ENCODE results near the gene SPTY2D1. TPM values are rescaled to one million over a fixed set of nuclear protein-coding genes. Genes with fewer than 3 reads are reported as not detected.

Gene SPTY2D1
- total RNA-seq, 2 experiments from 2014 or later, result 15.6 to 15.8 TPM

GRCh38 chr11:18671246-18671645 is 37.1 kb upstream of the SPTY2D1 start:
- Histone ChIP-seq H3K4me1 (ENCODE audit: insufficient read depth, low read length, poor library complexity, severe bottlenecking) (no peaks in the 10 kb centered on the region), H3K79me2 (ENCODE audit: insufficient read depth, low read depth, low read length) (no peaks in the 10 kb centered on the region), H3K9me3 (ENCODE audit: low read length) (no peaks in the 10 kb centered on the region), H3K36me3 (ENCODE audit: insufficient read depth, low read length) (no peaks in the 10 kb centered on the region), H3K4me3 (ENCODE audit: low read depth, low read length, poor library complexity, severe bottlenecking) (no peak overlapping the region), H3K4me2 (ENCODE audit: low read length) (no peak overlapping the region), H3K27ac (ENCODE audit: low read depth, low read length, poor library complexity, severe bottlenecking) (no peak overlapping the region), H2AFZ (ENCODE audit: low read length) (no peak overlapping the region), H3K9me2 (ENCODE audit: insufficient read depth, low read length) (no peaks in the 10 kb centered on the region), H4K20me1 (ENCODE audit: insufficient read depth, low read length) (no peaks in the 10 kb centered on the region)
- ChIA-PET POLR2A (no interaction called here), CTCF (ENCODE audit: unreplicated experiment) (no interaction called here)
- TF ChIP-seq CTCF (conservative IDR thresholded peaks at IDR 0.05; ENCODE audit: low read length) (no peak), EZH2phosphoT487 (IDR thresholded peaks at IDR 0.05; ENCODE audit: borderline replicate concordance, low read depth, low read length) (no peak)
- intact Hi-C loops (cut with micrococcal nuclease; ENCODE audit: unreplicated experiment), result no loop called here
- no peak for DNase-seq (ENCODE audit: low spot score)
- no TSS peak for BruUV-seq (replicated peaks)

DNA sequence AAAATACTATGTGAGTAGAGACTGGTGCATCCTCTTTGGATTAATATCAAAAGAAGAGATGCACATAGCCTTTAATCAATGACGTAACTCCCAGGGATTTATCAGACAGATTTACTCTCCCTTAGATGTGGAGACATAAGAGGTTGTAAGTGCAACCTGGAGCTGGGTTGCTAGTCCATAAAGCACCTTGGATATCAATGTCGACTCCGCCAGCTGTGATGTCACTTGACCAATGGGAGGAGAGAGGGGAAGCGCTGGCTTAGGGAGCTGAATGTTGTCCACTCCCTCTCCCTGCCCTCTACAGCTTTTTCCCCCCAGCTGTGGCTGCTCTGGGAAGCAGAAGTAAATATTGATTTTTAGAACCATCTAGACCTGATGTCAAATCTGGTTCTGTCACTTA is 35.6 kb upstream of the SPTY2D1 start:
- DNase-seq (ENCODE audit: low spot score), result no peak
- BruUV-seq (replicated peaks), result no TSS peak
- POLR2A ChIA-PET, result no interaction called here

DNA sequence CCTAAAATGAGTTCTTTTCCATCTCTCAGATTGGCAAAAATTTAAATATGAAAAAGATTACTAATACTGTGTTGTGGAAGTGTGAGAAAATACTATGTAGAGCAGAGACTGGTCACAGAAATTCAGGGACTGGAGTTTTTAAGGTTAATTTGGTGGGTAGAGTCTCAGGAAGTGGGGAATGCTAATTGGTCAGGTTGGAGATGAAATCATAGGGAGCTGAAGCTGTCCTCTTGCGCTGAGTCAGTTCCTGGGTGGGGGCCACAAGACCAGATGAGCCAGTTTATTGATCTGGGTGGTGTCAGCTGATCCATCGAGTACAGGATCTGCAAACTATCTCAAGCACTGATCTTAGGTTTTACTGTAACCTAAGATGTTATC is 35.1 kb upstream of the SPTY2D1 start:
- Histone ChIP-seq H3K79me2 (ENCODE audit: insufficient read depth, low read depth, low read length) (no peaks in the 10 kb centered on the region), H4K20me1 (ENCODE audit: insufficient read depth, low read length) (no peaks in the 10 kb centered on the region), H3K9me2 (ENCODE audit: insufficient read depth, low read length) (no peaks in the 10 kb centered on the region), H3K4me2 (ENCODE audit: low read length) (no peak overlapping the region), H3K4me1 (ENCODE audit: insufficient read depth, low read length, poor library complexity, severe bottlenecking) (no peaks in the 10 kb centered on the region), H3K4me3 (ENCODE audit: low read depth, low read length, poor library complexity, severe bottlenecking) (no peak overlapping the region), H3K9me3 (ENCODE audit: low read length) (no peaks in the 10 kb centered on the region), H2AFZ (ENCODE audit: low read length) (no peak overlapping the region), H3K36me3 (ENCODE audit: insufficient read depth, low read length) (no peaks in the 10 kb centered on the region), H3K27ac (ENCODE audit: low read depth, low read length, poor library complexity, severe bottlenecking) (no peak overlapping the region)
- TF ChIP-seq CTCF (conservative IDR thresholded peaks at IDR 0.05; ENCODE audit: low read length) (no peak), EZH2phosphoT487 (IDR thresholded peaks at IDR 0.05; ENCODE audit: borderline replicate concordance, low read depth, low read length) (no peak)
- BruUV-seq (replicated peaks), result no TSS peak
- POLR2A ChIA-PET, result no interaction called here
- CTCF ChIA-PET (ENCODE audit: unreplicated experiment), result no interaction called here
- no peak for DNase-seq (ENCODE audit: low spot score)
- intact Hi-C loops (cut with micrococcal nuclease; ENCODE audit: unreplicated experiment), result no loop called here

More for the DNA sequence above, 35.6 kb upstream of the SPTY2D1 start:
- CTCF ChIA-PET (ENCODE audit: unreplicated experiment), result no interaction called here
- no peak for TF ChIP-seq EZH2phosphoT487 (IDR thresholded peaks at IDR 0.05; ENCODE audit: borderline replicate concordance, low read depth, low read length)
- no peak for TF ChIP-seq CTCF (conservative IDR thresholded peaks at IDR 0.05; ENCODE audit: low read length)
- Histone ChIP-seq H3K9me2 (ENCODE audit: insufficient read depth, low read length) (no peaks in the 10 kb centered on the region), H3K36me3 (ENCODE audit: insufficient read depth, low read length) (no peaks in the 10 kb centered on the region), H3K4me2 (ENCODE audit: low read length) (no peak overlapping the region), H4K20me1 (ENCODE audit: insufficient read depth, low read length) (no peaks in the 10 kb centered on the region), H3K27ac (ENCODE audit: low read depth, low read length, poor library complexity, severe bottlenecking) (no peak overlapping the region), H3K9me3 (ENCODE audit: low read length) (no peaks in the 10 kb centered on the region), H3K4me1 (ENCODE audit: insufficient read depth, low read length, poor library complexity, severe bottlenecking) (no peaks in the 10 kb centered on the region), H2AFZ (ENCODE audit: low read length) (no peak overlapping the region), H3K4me3 (ENCODE audit: low read depth, low read length, poor library complexity, severe bottlenecking) (no peak overlapping the region), H3K79me2 (ENCODE audit: insufficient read depth, low read depth, low read length) (no peaks in the 10 kb centered on the region)
- intact Hi-C loops (cut with micrococcal nuclease; ENCODE audit: unreplicated experiment), result no loop called here
